SH-SY5Y (cell line): ENCODE results near the gene TNFSF11.

Source experiments
- GATA2 ChIP-seq: IDR thresholded peaks from 2 replicates; pipeline ENCODE4 v1.6.1; 2011; ENCODE audit warnings: mild to moderate bottlenecking, low read depth, low read length
- GATA3 ChIP-seq: IDR thresholded peaks from 2 replicates; pipeline ENCODE4 v1.6.1; 2011; ENCODE audit warnings: low read depth, mild to moderate bottlenecking, low read length, moderate library complexity

GRCh38 chr13:42526804-42527203 is 47.1 kb upstream of the TNFSF11 start:
- TF ChIP-seq GATA2 (no peak), GATA3 (no peak)
